ENCODE results near the gene CEBPB.
"Not testable (repeated sequence)": the region's sequence is repeated elsewhere in the genome, so short reads cannot be mapped to it uniquely, and the experiment has no call there.

The CEBPB gene

GRCh38 chr20:50190251-50191064, at the start of gene CEBPB:
TSS of gene CEBPB (plus strand) at chr20:50190830. CDS start at chr20:50191034, 204 bp downstream.
- peak; percentile 68 to 76 (median 69) for DNase-seq (ENCODE audit: low read depth in 2 of 3, low spot score in 2 of 3)

- DNase-seq (ENCODE audit: low read depth in 2 of 3, low spot score in 2 of 3), result no peak
Measured at GRCh38 chr20:50141018-50141675, 49.5 kb upstream of the CEBPB start.

DNA sequence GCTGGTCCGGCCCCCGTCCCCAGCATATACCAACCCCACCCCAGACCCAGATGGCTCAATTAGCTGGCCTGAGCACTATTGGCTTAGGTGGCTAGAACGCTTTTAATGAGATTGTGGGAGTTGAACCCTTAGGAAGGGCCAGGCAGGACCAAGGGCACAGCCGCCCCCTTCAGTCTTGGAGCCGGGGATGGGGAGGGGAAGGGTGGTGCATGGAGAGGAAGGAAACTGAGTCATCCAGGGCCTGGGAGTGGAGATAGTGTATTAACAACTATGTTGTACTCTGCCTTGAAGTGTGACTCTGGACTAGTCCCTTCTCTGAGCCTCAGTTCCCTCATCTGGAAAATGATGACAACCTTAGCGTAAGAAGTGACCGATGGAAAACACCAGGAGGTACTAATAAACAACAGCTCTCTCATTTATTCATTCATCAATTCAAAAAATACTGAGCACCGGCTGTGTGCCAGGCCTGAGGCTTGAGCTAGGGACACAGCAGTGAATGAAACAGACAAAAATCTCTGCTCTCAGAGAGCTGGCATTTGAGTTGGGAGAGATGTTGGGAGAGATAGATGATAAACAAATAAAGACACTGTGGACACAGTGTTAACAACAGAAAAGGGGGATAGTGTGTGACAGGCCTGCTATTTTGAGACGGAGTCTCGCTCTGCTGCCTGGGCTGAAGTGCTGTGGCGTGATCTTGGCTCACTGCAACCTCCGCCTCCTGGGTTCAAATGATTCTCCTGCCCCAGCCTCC, 48.6 kb upstream of the CEBPB start:
- DNase-seq (ENCODE audit: low read depth in 2 of 3, low spot score in 2 of 3), result no peak

DNA sequence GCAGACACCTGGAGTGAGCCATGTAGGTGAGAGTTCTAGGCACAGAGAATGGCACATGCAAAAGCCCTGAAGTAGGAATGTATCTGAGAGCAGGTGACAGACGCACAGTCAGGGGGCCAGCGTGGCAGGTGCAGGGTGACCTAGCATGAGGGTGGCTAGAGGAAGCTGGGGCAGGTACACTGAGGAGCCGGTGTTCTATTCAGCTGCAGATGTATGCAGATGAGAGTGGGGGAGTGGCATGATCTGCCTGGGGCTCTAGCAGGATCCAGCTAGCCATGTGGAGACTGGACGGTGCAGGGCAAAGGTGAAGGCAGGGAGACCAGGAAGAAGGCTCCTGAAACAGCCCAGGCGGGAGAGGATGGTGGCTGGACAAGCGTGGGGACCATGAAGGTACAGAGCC, 47.8 kb upstream of the CEBPB start:
- DNase-seq (ENCODE audit: low read depth in 2 of 3, low spot score in 2 of 3), result no peak

DNA sequence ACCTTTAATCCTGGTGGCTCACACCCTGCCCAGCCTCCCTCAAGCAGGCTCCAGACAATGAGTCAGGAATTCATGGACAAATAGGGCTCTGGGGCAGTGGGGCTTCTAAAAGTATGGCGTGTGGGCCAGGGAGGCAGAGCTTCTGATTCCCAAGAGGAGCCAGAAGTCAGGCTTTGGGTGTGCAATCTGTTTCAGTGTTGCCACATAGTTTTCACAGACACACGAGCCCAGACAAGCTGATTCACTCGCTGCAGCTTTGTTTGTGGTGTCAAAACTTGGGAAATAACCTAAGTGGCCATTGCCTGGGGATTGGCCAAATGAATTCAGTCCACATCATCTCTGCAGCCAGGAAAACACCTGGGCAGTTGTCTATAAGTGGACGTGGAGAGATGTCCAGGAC, 46.3 kb upstream of the CEBPB start:
- DNase-seq (ENCODE audit: low read depth in 2 of 3, low spot score in 2 of 3), result no peak

GRCh38 chr20:50145566-50145965, 45.1 kb upstream of the CEBPB start:
- DNase-seq (ENCODE audit: low read depth in 2 of 3, low spot score in 2 of 3), result no peak

- DNase-seq (ENCODE audit: low read depth in 2 of 3, low spot score in 2 of 3), result no peak
Measured at GRCh38 chr20:50146214-50146613, 44.4 kb upstream of the CEBPB start.

- DNase-seq (ENCODE audit: low read depth in 2 of 3, low spot score in 2 of 3), result peak in 2 of 3 experiments; percentile 34 to 49
Measured at GRCh38 chr20:50146732-50147662, 43.6 kb upstream of the CEBPB start.

DNA sequence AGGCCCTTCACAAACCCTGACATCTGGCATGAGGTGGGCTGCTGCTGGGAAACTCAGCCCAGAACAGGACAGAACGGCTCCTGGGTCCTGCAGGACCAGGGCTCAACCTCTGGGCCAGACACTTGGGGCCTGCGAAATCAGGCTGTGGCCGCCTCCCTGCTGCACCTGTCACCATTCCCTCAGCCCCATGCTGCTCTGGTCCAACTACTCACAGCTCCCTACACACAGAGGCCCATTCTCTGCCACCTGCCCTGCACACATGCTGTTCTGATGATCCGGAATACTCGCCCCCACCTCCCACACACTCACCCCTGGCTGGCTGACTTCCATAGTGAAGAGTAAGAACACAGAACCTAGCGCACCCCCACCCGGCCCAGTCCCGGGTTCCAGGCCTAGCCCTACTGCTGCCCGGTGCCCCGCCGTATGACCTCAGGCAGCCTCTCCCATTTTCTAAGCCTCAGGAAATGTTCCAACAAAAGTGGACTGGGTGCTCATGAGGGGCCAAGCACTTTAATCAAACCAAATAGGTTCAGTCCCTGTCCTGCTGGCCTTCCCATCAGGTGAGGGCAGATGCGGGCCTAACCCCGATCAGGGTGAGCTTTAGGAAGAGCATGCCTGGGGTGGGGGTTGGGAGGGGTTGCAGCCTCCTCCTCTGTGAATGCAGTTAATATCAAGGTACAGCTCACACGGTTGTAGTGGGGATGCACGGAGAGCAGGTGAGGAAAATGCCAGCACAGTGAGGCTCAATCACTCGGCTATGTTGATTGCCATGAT, 41.0 kb upstream of the CEBPB start:
- DNase-seq (ENCODE audit: low read depth in 2 of 3, low spot score in 2 of 3), result no peak

GRCh38 chr20:50151034-50151743, 39.4 kb upstream of the CEBPB start:
- no peak for DNase-seq (ENCODE audit: low read depth in 2 of 3, low spot score in 2 of 3)

GRCh38 chr20:50152394-50153152, 38.1 kb upstream of the CEBPB start:
- no peak for DNase-seq (ENCODE audit: low read depth in 2 of 3, low spot score in 2 of 3)

GRCh38 chr20:50153153-50153499, 37.5 kb upstream of the CEBPB start:
- DNase-seq (ENCODE audit: low read depth in 2 of 3, low spot score in 2 of 3), result no peak

GRCh38 chr20:50153500-50154377, 36.9 kb upstream of the CEBPB start, which contains the start of gene PEDS1:
TSS of gene PEDS1 (minus strand) at chr20:50153723. CDS start at chr20:50153637, 86 bp downstream.
- DNase-seq (ENCODE audit: low read depth in 2 of 3, low spot score in 2 of 3), result peak; percentile 45 to 80 (median 45)

- DNase-seq (ENCODE audit: low read depth in 2 of 3, low spot score in 2 of 3), result not testable (repeated sequence)
Measured at GRCh38 chr20:50161494-50161893, 29.1 kb upstream of the CEBPB start.

DNA sequence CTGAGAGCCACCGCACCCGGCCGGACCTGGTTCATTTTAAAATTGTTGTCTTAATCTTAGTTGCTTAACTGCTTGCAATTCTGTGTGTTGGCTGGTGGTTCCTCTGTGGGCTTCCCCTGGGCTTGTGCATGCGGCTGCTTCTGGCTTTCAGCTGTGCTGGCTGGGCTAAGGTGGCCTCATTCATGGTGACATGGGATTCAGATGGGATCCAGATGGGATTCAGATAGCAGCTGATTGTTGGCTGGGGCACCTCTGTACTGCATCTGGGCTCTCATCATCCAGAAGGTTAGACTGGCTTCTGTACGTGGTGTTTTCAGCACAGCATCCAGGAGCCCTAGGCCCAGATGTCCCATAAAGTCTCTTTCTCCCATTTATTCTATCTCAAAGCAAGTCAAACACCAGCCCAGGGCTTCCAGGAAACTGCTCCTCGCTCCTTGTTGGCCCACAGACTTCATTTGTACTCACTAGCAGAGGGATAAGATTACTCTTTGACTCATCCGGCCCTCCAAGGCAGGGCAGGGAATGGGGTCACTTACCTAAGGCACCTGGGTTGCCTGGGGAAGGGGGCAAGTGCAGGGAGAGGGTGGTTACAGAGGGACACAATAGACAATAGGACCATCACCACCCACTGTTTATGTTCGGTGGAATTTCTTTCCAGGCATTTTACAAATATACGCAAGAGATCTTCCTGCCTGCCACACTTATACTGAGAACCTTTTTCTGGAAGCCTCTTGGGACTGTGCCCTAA, 26.9 kb upstream of the CEBPB start:
- DNase-seq (ENCODE audit: low read depth in 2 of 3, low spot score in 2 of 3), result no peak

DNA sequence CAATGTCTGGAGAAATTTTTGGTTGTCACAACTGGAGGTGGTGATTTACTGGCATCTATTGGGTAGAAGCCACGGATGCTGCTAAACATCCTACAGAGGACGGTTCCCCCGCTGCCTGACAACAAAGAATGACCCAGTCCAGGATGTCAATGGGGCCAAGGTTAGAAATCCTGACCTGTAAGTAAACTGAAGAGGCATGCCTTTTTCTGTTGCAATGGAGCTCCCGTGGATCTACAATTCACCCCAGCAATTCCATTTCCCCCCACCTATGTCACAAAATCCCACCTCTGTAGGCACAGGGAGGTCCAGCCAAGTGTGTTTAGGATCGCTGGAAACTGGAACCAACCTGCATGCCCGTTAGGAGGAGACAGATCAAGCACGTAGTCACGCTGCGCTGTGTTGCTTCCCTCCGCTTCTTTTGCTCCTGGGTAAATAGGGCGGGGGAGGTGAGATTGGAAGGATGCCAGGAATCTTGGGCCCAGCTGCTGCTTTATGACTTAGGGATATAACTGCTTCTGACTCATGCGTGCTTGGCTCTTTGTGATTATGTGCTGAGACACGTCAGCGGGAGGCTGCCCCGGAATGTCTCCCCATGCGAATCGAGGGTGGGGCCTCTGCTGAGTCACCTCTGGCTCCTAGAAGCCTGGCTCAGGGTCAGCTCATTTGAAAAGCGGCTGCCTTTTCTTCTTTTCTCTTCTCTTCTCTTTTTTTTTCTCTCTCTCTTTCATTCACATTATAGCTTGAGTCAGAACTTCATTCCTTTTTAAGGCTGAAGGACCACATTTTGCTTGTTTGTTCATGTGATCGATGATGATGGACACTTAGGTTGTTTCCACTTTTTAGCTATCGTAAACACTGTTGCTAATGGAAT, 24.7 kb upstream of the CEBPB start:
- peak in 2 of 3 experiments; percentile 56 to 59 for DNase-seq (ENCODE audit: low read depth in 2 of 3, low spot score in 2 of 3)
